Tibial artery (tissue), 4 donors: ENCODE measurements around the gene CNTN1.

Experiments
- DNase-seq, 2 donors: peaks; one replicate each; pipeline ENCODE4 v3.0.0-alpha.2; 2019
- H3K27ac ChIP-seq, 2 donors: fragments of 200-600 bp; sonication (generic) in 1 of 2; 1 replicate in 1 of 2; 2 replicates in 1 of 2; pipeline ENCODE4 v1.5.1; 2018 to 2019; ENCODE audit warnings: mild to moderate bottlenecking in 1 of 2
- H3K27me3 ChIP-seq, 2 donors: fragments of 200-600 bp; sonication (generic) in 1 of 2; one replicate each; pipeline versions ENCODE4 v1.5.1 to v1.6.0; 2016 to 2019
- H3K36me3 ChIP-seq, 3 donors: fragments of 200-600 bp; sonication (generic) in 2 of 3; one replicate each; pipeline ENCODE4 v1.5.1; 2016 to 2019; ENCODE audit warnings: mild to moderate bottlenecking in 2 of 3
- H3K4me1 ChIP-seq, 4 donors: fragments of 200-600 bp; sonication (generic) in 2 of 4; 1 replicate in 3 of 4; 2 replicates in 1 of 4; pipeline ENCODE4 v1.5.1; 2016 to 2019
- H3K4me3 ChIP-seq, 2 donors: fragments of 200-600 bp; sonication (generic) in 1 of 2; 1 replicate in 1 of 2; 2 replicates in 1 of 2; pipeline ENCODE4 v1.5.1; 2018 to 2019; ENCODE audit warnings: mild to moderate bottlenecking in 2 of 2
- H3K9me3 ChIP-seq, 3 donors: fragments of 200-600 bp; sonication (generic) in 1 of 3; one replicate each; pipeline ENCODE4 v1.5.1; 2016 to 2019
- intact Hi-C: fragments of 100-400 bp; cut with DNase I; formaldehyde crosslinking; loops from one replicate; pipeline ENCODE4 v1.15.0; 2023; ENCODE audit warnings: low total_unique reads
- TF ChIP-seq, protein P1 (sequence below), 2 experiments: fragments of 200-600 bp in 1 of 2; fragments of 450-650 bp in 1 of 2; IDR thresholded peaks; one replicate each; pipeline ENCODE4 v1.5.1; 2017 to 2019; ENCODE audit warnings: antibody characterized with exemption in 2 of 2, mild to moderate bottlenecking in 1 of 2, moderate library complexity in 1 of 2

Gene CNTN1

GRCh38 chr12:40794087-40794486 is 101.8 kb downstream of the CNTN1 start:
- TF ChIP-seq, protein P1, sequence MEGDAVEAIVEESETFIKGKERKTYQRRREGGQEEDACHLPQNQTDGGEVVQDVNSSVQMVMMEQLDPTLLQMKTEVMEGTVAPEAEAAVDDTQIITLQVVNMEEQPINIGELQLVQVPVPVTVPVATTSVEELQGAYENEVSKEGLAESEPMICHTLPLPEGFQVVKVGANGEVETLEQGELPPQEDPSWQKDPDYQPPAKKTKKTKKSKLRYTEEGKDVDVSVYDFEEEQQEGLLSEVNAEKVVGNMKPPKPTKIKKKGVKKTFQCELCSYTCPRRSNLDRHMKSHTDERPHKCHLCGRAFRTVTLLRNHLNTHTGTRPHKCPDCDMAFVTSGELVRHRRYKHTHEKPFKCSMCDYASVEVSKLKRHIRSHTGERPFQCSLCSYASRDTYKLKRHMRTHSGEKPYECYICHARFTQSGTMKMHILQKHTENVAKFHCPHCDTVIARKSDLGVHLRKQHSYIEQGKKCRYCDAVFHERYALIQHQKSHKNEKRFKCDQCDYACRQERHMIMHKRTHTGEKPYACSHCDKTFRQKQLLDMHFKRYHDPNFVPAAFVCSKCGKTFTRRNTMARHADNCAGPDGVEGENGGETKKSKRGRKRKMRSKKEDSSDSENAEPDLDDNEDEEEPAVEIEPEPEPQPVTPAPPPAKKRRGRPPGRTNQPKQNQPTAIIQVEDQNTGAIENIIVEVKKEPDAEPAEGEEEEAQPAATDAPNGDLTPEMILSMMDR (IDR thresholded peaks at IDR 0.05): no peak
- intact Hi-C loops: no loop called here
- H3K27ac ChIP-seq: no peak overlapping the region
- H3K4me3 ChIP-seq: no peak overlapping the region
- H3K36me3 ChIP-seq: no peaks in the 10 kb centered on the region
- no peaks in the 10 kb centered on the region for H3K9me3 ChIP-seq
- no peaks in the 10 kb centered on the region for H3K27me3 ChIP-seq
- DNase-seq: no peak
- H3K4me1 ChIP-seq: no peaks in the 10 kb centered on the region

- TF ChIP-seq, protein P1 (IDR thresholded peaks at IDR 0.05): no peak
- Histone ChIP-seq H3K9me3 (no peaks in the 10 kb centered on the region), H3K36me3 (no peaks in the 10 kb centered on the region), H3K4me3 (no peak overlapping the region), H3K27me3 (no peaks in the 10 kb centered on the region), H3K27ac (no peak overlapping the region), H3K4me1 (peaks cover 0 to 4% (median 0%) of the 10 kb centered on the region in 4 donors)
- intact Hi-C loops: no loop called here
- DNase-seq: no peak
Observed at GRCh38 chr12:40801082-40801481, 108.8 kb downstream of the CNTN1 start.

DNA sequence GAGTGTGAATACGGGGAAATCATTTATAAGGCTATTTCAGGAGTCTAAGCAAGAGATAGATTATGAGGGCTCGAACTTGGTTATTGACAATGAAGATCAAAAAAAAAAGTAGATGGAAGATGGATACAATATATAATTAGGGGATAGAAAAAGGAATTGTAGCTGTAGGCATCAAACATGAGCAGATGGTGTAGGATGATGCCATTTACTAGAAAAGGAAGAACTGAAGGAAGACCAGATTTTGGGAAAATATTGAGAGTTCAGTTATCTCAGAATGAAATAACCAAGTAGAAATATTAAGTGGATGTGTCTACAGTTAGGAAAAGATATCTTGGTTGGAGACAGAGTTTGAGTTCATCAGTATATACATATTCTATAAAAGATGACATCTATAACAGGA is 109.6 kb downstream of the CNTN1 start:
- TF ChIP-seq, protein P1 (IDR thresholded peaks at IDR 0.05): no peak

DNA sequence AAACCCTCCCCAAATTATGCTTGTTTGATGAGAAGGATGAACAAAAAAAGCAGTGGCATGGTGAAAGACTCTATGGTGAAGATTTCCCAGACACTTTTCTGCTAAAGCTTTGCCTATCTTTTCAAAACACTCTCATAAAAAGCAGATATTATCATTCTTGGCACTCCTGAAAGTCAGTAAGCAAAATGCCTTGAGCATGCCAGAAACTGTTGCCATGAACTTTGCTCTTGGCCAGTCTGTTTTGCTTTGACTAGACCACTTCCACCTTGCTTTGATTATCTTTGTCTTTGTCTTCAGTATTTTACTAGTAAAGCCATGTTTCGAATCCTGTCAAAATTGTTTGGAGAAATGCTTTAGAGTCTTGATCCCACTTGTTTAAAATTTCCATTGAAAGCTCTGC is 110.4 kb downstream of the CNTN1 start:
- DNase-seq: no peak
- Histone ChIP-seq H3K4me1 (peaks cover 0 to 4% (median 0%) of the 10 kb centered on the region in 4 donors), H3K9me3 (no peaks in the 10 kb centered on the region), H3K36me3 (no peaks in the 10 kb centered on the region), H3K27me3 (no peaks in the 10 kb centered on the region), H3K4me3 (no peak overlapping the region), H3K27ac (no peak overlapping the region)
- intact Hi-C loops: no loop called here
- TF ChIP-seq, protein P1 (IDR thresholded peaks at IDR 0.05): no peak

More for the DNA sequence above, 109.6 kb downstream of the CNTN1 start:
- H3K27me3 ChIP-seq: no peaks in the 10 kb centered on the region
- H3K36me3 ChIP-seq: no peaks in the 10 kb centered on the region
- intact Hi-C loops: no loop called here
- H3K4me3 ChIP-seq: no peak overlapping the region
- DNase-seq: no peak
- H3K27ac ChIP-seq: no peak overlapping the region
- no peaks in the 10 kb centered on the region for H3K9me3 ChIP-seq
- peaks cover 0 to 4% (median 0%) of the 10 kb centered on the region in 4 donors for H3K4me1 ChIP-seq

DNA sequence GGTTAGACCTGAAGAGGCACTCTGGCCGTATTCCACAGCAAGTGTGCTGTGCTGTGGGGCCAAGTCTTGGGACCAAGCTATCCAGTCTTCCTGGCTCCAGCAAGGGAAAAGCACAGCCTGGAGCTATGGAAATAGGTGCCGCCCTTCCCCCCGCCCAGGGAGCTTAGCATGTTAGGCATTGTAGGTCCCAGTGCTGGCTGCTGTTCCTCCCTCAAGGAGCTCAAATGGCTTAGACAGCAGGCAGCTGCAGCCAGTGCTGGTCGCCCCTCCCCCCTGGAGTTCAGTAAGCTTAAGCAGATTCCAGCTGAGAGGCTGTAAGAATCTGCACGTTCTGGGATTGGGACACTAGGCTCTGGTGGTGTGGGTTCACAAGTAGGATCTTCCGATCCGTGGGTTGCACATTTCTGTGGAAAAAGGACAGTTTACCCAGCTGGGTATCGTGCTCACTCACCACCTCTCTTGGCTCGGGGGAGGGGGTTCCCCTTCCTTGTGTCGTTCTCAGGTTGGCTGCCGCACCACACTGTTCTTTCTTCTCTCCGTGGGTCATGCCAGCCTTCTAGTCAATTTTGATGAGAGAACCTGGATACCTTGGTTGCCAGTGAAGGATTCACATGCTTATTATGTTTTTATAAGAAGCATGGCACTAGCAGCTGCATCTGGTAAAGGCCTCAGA is 127.3 kb downstream of the CNTN1 start:
- Histone ChIP-seq H3K36me3 (no peaks in the 10 kb centered on the region), H3K27ac (no peak overlapping the region), H3K4me3 (no peak overlapping the region), H3K4me1 (no peaks in the 10 kb centered on the region), H3K9me3 (no peaks in the 10 kb centered on the region), H3K27me3 (no peaks in the 10 kb centered on the region)
- DNase-seq: no peak
- TF ChIP-seq, protein P1 (IDR thresholded peaks at IDR 0.05): no peak
- intact Hi-C loops: no loop called here
